Omental fat pad (tissue), 4 donors: ENCODE data around the gene SETD2. TPM values are rescaled to one million over a fixed set of nuclear protein-coding genes. Genes with fewer than 3 reads are reported as not detected.

Experiments
- ATAC-seq: fragments of 150-250 bp; one replicate; pipeline ENCODE4 v1.9.1; 2016; ENCODE audit warnings: mild to moderate bottlenecking, moderate library complexity; ENCODE audit not compliant: low FRiP score
- DNase-seq: peaks from one replicate; pipeline ENCODE4 v3.0.0-alpha.2; 2019; ENCODE audit warnings: low spot score
- CTCF ChIP-seq, 3 donors: fragments of 450-650 bp; IDR thresholded peaks; one replicate each; pipeline ENCODE4 v1.5.1; 2016 to 2017; ENCODE audit warnings: antibody characterized with exemption in 3 of 3, mild to moderate bottlenecking in 3 of 3, moderate library complexity in 2 of 3
- total RNA-seq, 4 donors: library from RNA; depleted of rRNA; stranded (reverse); fragments of >200 nt; gene quantifications; one replicate each; pipeline ENCODE4 v1.1.0, GENCODE V29; 2016

Gene SETD2
- total RNA-seq, 4 donors from 2014 or later = 42.9 to 83.1 (median 52.1) TPM

GRCh38 chr3:47112997-47113396, 50.9 kb downstream of the SETD2 start:
- ATAC-seq (no peak), DNase-seq (no peak)
- TF ChIP-seq CTCF (IDR thresholded peaks at IDR 0.05) = no peak

- ATAC-seq (no peak), DNase-seq (no peak)
- TF ChIP-seq CTCF (IDR thresholded peaks at IDR 0.05) = no peak
Observed at GRCh38 chr3:47109393-47109792, 54.5 kb downstream of the SETD2 start.

GRCh38 chr3:47108546-47108945, 55.4 kb downstream of the SETD2 start:
- no peak for DNase-seq
- TF ChIP-seq CTCF (IDR thresholded peaks at IDR 0.05) = no peak
- no peak for ATAC-seq

GRCh38 chr3:47104259-47104658, 59.7 kb downstream of the SETD2 start:
- no peak for ATAC-seq
- TF ChIP-seq CTCF (IDR thresholded peaks at IDR 0.05) = no peak
- no peak for DNase-seq

- DNase-seq = no peak
- TF ChIP-seq CTCF (IDR thresholded peaks at IDR 0.05) = no peak
- no peak for ATAC-seq
Observed at GRCh38 chr3:47103619-47104018, 60.3 kb downstream of the SETD2 start.

GRCh38 chr3:47102081-47102600, 61.8 kb downstream of the SETD2 start:
- DNase-seq (no peak), ATAC-seq (no peak)
- TF ChIP-seq CTCF (IDR thresholded peaks at IDR 0.05) = no peak

GRCh38 chr3:47098910-47099309, 65.0 kb downstream of the SETD2 start:
- no peak for ATAC-seq
- no peak for TF ChIP-seq CTCF (IDR thresholded peaks at IDR 0.05)
- no peak for DNase-seq
